ENCODE data around the gene REC114.
"Not testable (repeated sequence)": the region's sequence is repeated elsewhere in the genome, so short reads cannot be mapped to it uniquely, and the experiment has no call there.

REC114 gene

GRCh38 chr15:73573572-73573971, 130.6 kb downstream of the REC114 start:
- no peak for TF ChIP-seq CTCF (IDR thresholded peaks at IDR 0.05; ENCODE audit: borderline replicate concordance, insufficient read depth, low read depth, low read length)

GRCh38 chr15:73575636-73576247, 132.8 kb downstream of the REC114 start:
- TF ChIP-seq CTCF (IDR thresholded peaks at IDR 0.05; ENCODE audit: borderline replicate concordance, insufficient read depth, low read depth, low read length), result no peak
- no peak overlapping the region for H3K4me3 ChIP-seq (ENCODE audit: low read depth, low read length)

More at GRCh38 chr15:73573572-73573971, 130.6 kb downstream of the REC114 start:
- no peak overlapping the region for H3K4me3 ChIP-seq (ENCODE audit: low read depth, low read length)

- H3K4me3 ChIP-seq (ENCODE audit: low read depth, low read length), result not testable (repeated sequence)
Measured at GRCh38 chr15:73577593-73577992, 134.6 kb downstream of the REC114 start.

GRCh38 chr15:73578026-73578425, 135.1 kb downstream of the REC114 start:
- no peak overlapping the region for H3K4me3 ChIP-seq (ENCODE audit: low read depth, low read length)
- TF ChIP-seq CTCF (IDR thresholded peaks at IDR 0.05; ENCODE audit: borderline replicate concordance, insufficient read depth, low read depth, low read length), result no peak

- no peak for TF ChIP-seq CTCF (IDR thresholded peaks at IDR 0.05; ENCODE audit: borderline replicate concordance, insufficient read depth, low read depth, low read length)
- no peak overlapping the region for H3K4me3 ChIP-seq (ENCODE audit: low read depth, low read length)
Measured at GRCh38 chr15:73582851-73583379, 140.0 kb downstream of the REC114 start.

- no peak for TF ChIP-seq CTCF (IDR thresholded peaks at IDR 0.05; ENCODE audit: borderline replicate concordance, insufficient read depth, low read depth, low read length)
- H3K4me3 ChIP-seq (ENCODE audit: low read depth, low read length), result no peak overlapping the region
Measured at GRCh38 chr15:73583544-73583943, 140.6 kb downstream of the REC114 start.

GRCh38 chr15:73584699-73585420, 141.9 kb downstream of the REC114 start:
- TF ChIP-seq CTCF (IDR thresholded peaks at IDR 0.05; ENCODE audit: borderline replicate concordance, insufficient read depth, low read depth, low read length), result no peak
- no peak overlapping the region for H3K4me3 ChIP-seq (ENCODE audit: low read depth, low read length)
